ENCODE measurements around the gene RAB14.

GRCh38 chr9:121233906-121234831, 32.5 kb upstream of the RAB14 start:
- no peak for TF ChIP-seq CTCF (IDR thresholded peaks at IDR 0.05)
- no peak for TF ChIP-seq POLR2A (IDR thresholded peaks at IDR 0.05)
